Uterus (tissue), 4 donors: Measurements from ENCODE around the gene ARMH3. TPM values are rescaled to one million over a fixed set of nuclear protein-coding genes. Genes with fewer than 3 reads are reported as not detected.
A peak's percentile ranks its signal among the peaks of the same experiment; 100 is the strongest.

Experiments
- DNase-seq, 2 donors: peaks; one replicate each; pipeline ENCODE4 v3.0.0-alpha.2; 2019 to 2020
- H3K27ac ChIP-seq, 2 donors: fragments of 200-600 bp; sonication (generic); 1 replicate in 1 of 2; 2 replicates in 1 of 2; pipeline ENCODE4 v1.5.1; 2016 to 2018
- H3K27me3 ChIP-seq, 2 donors: fragments of 200-600 bp; sonication (generic); one replicate each; pipeline ENCODE4 v1.5.1; 2018 to 2019; ENCODE audit warnings: control low read depth in 1 of 2
- H3K36me3 ChIP-seq, 2 donors: fragments of 200-600 bp; sonication (generic); one replicate each; pipeline ENCODE4 v1.5.1; 2019; ENCODE audit warnings: control low read depth in 1 of 2
- H3K4me1 ChIP-seq, 2 donors: fragments of 200-600 bp; sonication (generic); one replicate each; pipeline ENCODE4 v1.5.1; 2018 to 2019; ENCODE audit warnings: control low read depth in 1 of 2
- H3K4me3 ChIP-seq, 2 donors: fragments of 200-600 bp; sonication (generic); 1 replicate in 1 of 2; 2 replicates in 1 of 2; pipeline ENCODE4 v1.5.1; 2018 to 2019; ENCODE audit warnings: mild to moderate bottlenecking in 1 of 2
- H3K9me3 ChIP-seq, 2 donors: fragments of 200-600 bp; sonication (generic); one replicate each; pipeline ENCODE4 v1.5.1; 2019; ENCODE audit warnings: control low read depth in 1 of 2
- CTCF ChIP-seq, 4 experiments: fragments of 200-600 bp in 2 of 4; fragments of 450-650 bp in 2 of 4; sonication (generic) in 2 of 4; IDR thresholded peaks; one replicate each; pipeline ENCODE4 v1.5.1; 2016 to 2019; ENCODE audit warnings: antibody characterized with exemption in 4 of 4, mild to moderate bottlenecking in 2 of 4, moderate library complexity in 1 of 4
- POLR2A ChIP-seq, 2 donors: fragments of 450-650 bp; IDR thresholded peaks; one replicate each; pipeline ENCODE4 v1.6.1; 2016; ENCODE audit warnings: antibody characterized with exemption in 2 of 2, mild to moderate bottlenecking in 1 of 2, moderate library complexity in 1 of 2
- intact Hi-C: fragments of 100-400 bp; cut with DNase I; formaldehyde crosslinking; loops from one replicate; pipeline ENCODE4 v1.15.1; 2023; ENCODE audit warnings: low total_unique reads
- total RNA-seq, 4 donors: library from RNA; depleted of rRNA in 3 of 4; stranded (reverse); fragments of >200 nt in 3 of 4; gene quantifications; one replicate each; pipeline versions ENCODE4 v1.1.0 to v1.2.4, GENCODE V29; 2014 to 2023
- donor health status: DM: yes; HTN: yes; CAD: no.

ARMH3 gene
- total RNA-seq, 4 donors from 2014 or later: 10.6 to 29.8 (median 20.9) TPM

DNA sequence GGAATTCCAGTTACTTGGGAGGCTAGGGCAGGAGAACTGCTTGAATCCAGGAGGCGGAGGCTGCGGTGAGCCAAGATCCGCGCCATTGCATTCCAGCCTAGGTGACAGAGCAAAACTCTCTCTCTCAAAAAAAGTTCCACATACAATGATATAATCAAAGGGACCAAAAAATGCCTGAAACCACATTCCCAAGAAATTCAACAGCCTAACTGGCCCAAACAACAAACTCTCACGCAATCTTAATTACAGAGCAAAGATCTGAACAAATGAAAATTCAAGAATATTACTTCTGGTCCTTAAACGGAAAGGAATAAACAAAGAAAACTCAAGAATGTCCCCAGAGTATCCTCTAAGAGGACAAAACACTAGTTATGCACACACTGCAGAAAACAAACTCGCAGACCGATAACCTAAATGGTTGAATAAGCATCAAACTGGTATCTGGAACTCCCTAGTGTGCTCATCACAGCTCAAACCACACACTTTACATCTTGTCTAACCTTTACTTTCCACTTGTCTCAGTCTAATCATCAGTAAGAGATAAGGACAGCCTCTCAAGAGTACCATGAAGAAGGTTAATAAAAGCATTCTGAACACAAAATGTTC lies 241.4 kb downstream of the ARMH3 start:
- Histone ChIP-seq H3K9me3 (no peaks in the 10 kb centered on the region), H3K27ac (no peak overlapping the region), H3K27me3 (no peaks in the 10 kb centered on the region), H3K4me1 (no peaks in the 10 kb centered on the region), H3K4me3 (peak overlapping the region; percentile 83 to 98), H3K36me3 (no peaks in the 10 kb centered on the region)
- intact Hi-C loops: no loop called here
- TF ChIP-seq POLR2A (IDR thresholded peaks at IDR 0.05) (no peak), CTCF (IDR thresholded peaks at IDR 0.05) (no peak)
- no peak for DNase-seq

GRCh38 chr10:101812606-101813005 lies 243.4 kb downstream of the ARMH3 start:
- TF ChIP-seq CTCF (IDR thresholded peaks at IDR 0.05) (no peak), POLR2A (IDR thresholded peaks at IDR 0.05) (no peak)
- Histone ChIP-seq H3K27ac (no peak overlapping the region), H3K27me3 (no peaks in the 10 kb centered on the region), H3K4me1 (no peaks in the 10 kb centered on the region), H3K4me3 (no peak overlapping the region), H3K36me3 (no peaks in the 10 kb centered on the region), H3K9me3 (no peaks in the 10 kb centered on the region)
- intact Hi-C loops: no loop called here
- no peak for DNase-seq

DNA sequence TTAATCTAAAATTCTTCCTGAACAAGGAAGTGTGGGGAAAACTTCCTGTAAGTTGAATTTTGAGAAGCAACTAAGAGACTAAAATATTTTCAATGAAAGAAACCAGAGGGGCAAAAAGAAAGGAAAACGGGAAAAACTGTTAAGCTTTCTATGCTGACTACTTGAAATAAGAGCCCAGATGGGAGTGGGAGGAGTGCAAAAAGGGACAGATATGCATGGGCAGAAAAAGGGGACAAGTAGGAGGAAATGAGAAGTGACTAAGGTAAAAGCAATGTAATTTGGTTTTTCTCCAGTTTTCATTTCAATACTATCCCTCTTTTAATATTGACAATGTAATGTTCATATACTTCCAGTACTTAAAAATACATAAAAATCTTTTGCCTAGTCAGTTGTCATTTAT lies 248.8 kb downstream of the ARMH3 start:
- Histone ChIP-seq H3K36me3 (no peaks in the 10 kb centered on the region), H3K4me3 (no peak overlapping the region), H3K4me1 (no peaks in the 10 kb centered on the region), H3K9me3 (no peaks in the 10 kb centered on the region), H3K27me3 (no peaks in the 10 kb centered on the region), H3K27ac (no peak overlapping the region)
- TF ChIP-seq POLR2A (IDR thresholded peaks at IDR 0.05): no peak
- TF ChIP-seq CTCF (IDR thresholded peaks at IDR 0.05): no peak
- intact Hi-C loops: no loop called here
- no peak for DNase-seq

DNA sequence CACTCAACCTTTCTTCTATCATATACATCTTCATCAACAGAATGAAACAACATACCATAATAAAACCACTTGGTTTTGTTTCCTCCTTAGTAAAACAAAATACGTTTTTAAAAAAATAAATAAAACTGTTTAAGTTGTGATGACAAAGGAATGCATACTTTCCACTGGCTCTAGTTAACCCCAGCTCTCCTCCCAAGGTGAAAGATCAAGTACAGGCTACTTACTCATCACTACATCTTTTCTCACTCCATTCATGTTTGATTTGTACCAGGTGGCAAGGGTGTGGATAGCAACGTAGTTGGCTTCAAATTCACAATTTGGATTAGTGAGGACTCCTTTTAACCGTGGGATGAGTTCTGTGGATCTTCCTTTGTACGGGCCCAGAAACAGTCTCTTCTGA lies 252.5 kb downstream of the ARMH3 start:
- Histone ChIP-seq H3K9me3 (no peaks in the 10 kb centered on the region), H3K27ac (no peak overlapping the region), H3K4me1 (no peaks in the 10 kb centered on the region), H3K4me3 (no peak overlapping the region), H3K27me3 (no peaks in the 10 kb centered on the region), H3K36me3 (no peaks in the 10 kb centered on the region)
- no peak for DNase-seq
- intact Hi-C loops: no loop called here
- no peak for TF ChIP-seq CTCF (IDR thresholded peaks at IDR 0.05)
- TF ChIP-seq POLR2A (IDR thresholded peaks at IDR 0.05): no peak

- H3K27me3 ChIP-seq: no peaks in the 10 kb centered on the region
- no peaks in the 10 kb centered on the region for H3K36me3 ChIP-seq
- no peak for TF ChIP-seq CTCF (IDR thresholded peaks at IDR 0.05)
- TF ChIP-seq POLR2A (IDR thresholded peaks at IDR 0.05): no peak
- H3K9me3 ChIP-seq: no peaks in the 10 kb centered on the region
- intact Hi-C loops: no loop called here
- no peak overlapping the region for H3K4me3 ChIP-seq
- H3K27ac ChIP-seq: no peak overlapping the region
- DNase-seq: no peak
- peaks cover 0 to 7% of the 10 kb centered on the region in 2 donors for H3K4me1 ChIP-seq
These were observed 258.4 kb downstream of the ARMH3 start for GRCh38 chr10:101797403-101798059.
